GM12878 (cell line): Measurements from ENCODE around the gene UBE2I. TPM values are rescaled to one million over a fixed set of nuclear protein-coding genes. Genes with fewer than 3 reads are reported as not detected.
A peak's percentile ranks its signal among the peaks of the same experiment; 100 is the strongest.

Experiments
- ATF3 ChIP-seq: IDR thresholded peaks from 2 replicates; pipeline ENCODE4 v1.6.1; 2011; ENCODE audit warnings: low read depth, mild to moderate bottlenecking, low read length, moderate library complexity, borderline replicate concordance; ENCODE audit errors: extremely low read depth
- CUX1 ChIP-seq: IDR thresholded peaks from 2 replicates; pipeline ENCODE4 v1.6.1; 2012; ENCODE audit warnings: improper control_type of control experiment, low read depth, low read length; ENCODE audit not compliant: insufficient replicate concordance
- GABPA ChIP-seq: IDR thresholded peaks from 2 replicates; pipeline ENCODE4 v1.6.1; 2014; ENCODE audit warnings: antibody characterized with exemption, low read depth, mild to moderate bottlenecking, inconsistent platforms
- IRF5 ChIP-seq: fragments of 450-650 bp; IDR thresholded peaks from 2 replicates; pipeline ENCODE4 v1.6.1; 2017; ENCODE audit warnings: borderline replicate concordance
- MEF2B ChIP-seq: fragments of 450-650 bp; IDR thresholded peaks from 2 replicates; pipeline ENCODE4 v1.6.1; 2018; ENCODE audit warnings: mild to moderate bottlenecking, moderate library complexity; ENCODE audit not compliant: partially characterized antibody, poor library complexity, severe bottlenecking
- MXI1 ChIP-seq: fragments of 150-350 bp; IDR thresholded peaks from 2 replicates; pipeline ENCODE4 v1.6.1; 2011; ENCODE audit warnings: low read depth, mild to moderate bottlenecking, inconsistent platforms, low read length, improper control_type of control experiment
- NFIC ChIP-seq: IDR thresholded peaks from 2 replicates; pipeline ENCODE4 v1.6.1; 2012; ENCODE audit warnings: low read depth, mild to moderate bottlenecking, inconsistent platforms, low read length, moderate library complexity
- NKRF ChIP-seq: fragments of 450-650 bp; conservative IDR thresholded peaks from 2 replicates; pipeline ENCODE4 v1.6.1; 2017; ENCODE audit warnings: mild to moderate bottlenecking, moderate library complexity
- PAX5 ChIP-seq: IDR thresholded peaks from 2 replicates; pipeline ENCODE4 v1.6.1; 2011; ENCODE audit warnings: low read depth, low read length, borderline replicate concordance
- POLR2A ChIP-seq: IDR thresholded peaks from 2 replicates; pipeline ENCODE4 v1.6.1; 2011; ENCODE audit warnings: low read depth, mild to moderate bottlenecking, low read length
- POLR2AphosphoS5 ChIP-seq: IDR thresholded peaks from 2 replicates; pipeline ENCODE4 v1.6.1; 2011; ENCODE audit warnings: mild to moderate bottlenecking, low read length, inconsistent platforms
- RELA ChIP-seq: fragments of 450-650 bp; IDR thresholded peaks from 2 replicates; pipeline ENCODE4 v1.8.0; 2014; ENCODE audit warnings: borderline replicate concordance; ENCODE audit not compliant: partially characterized antibody
- SPI1 ChIP-seq: IDR thresholded peaks from 2 replicates; pipeline ENCODE4 v1.6.1; 2011; ENCODE audit warnings: low read depth, mild to moderate bottlenecking, low read length, moderate library complexity, borderline replicate concordance; ENCODE audit not compliant: insufficient read depth
- ZBTB11 ChIP-seq: fragments of 450-650 bp; formaldehyde crosslinking; IDR thresholded peaks from 2 replicates; pipeline ENCODE4 v1.5.0; 2022; ENCODE audit warnings: mild to moderate bottlenecking, missing genetic modification characterization
- ZNF24 ChIP-seq: fragments of 450-650 bp; IDR thresholded peaks from 2 replicates; pipeline ENCODE4 v1.6.1; 2017; ENCODE audit warnings: antibody characterized with exemption, mild to moderate bottlenecking
- ZNF622 ChIP-seq: fragments of 450-650 bp; IDR thresholded peaks from 2 replicates; pipeline ENCODE4 v1.6.1; 2017; ENCODE audit warnings: mild to moderate bottlenecking, inconsistent platforms
- ZZZ3 ChIP-seq: IDR thresholded peaks from 2 replicates; pipeline ENCODE4 v1.6.1; 2011; ENCODE audit warnings: low read depth; ENCODE audit not compliant: control insufficient read depth, insufficient read length
- polyA plus RNA-seq, 11 experiments: library from polyadenylated mRNA; depleted of rRNA in 4 of 11; unstranded in 6 of 11; stranded (reverse) in 5 of 11; fragments of >200 nt; fragmentation: Nextera tagmentation in 4 of 11; fragmentation: Illumina TruSeq in 1 of 11; extraction: Ambion mirVana in 4 of 11; extraction: Trizol in 1 of 11; gene quantifications; 1 replicate in 1 of 11; 2 replicates in 10 of 11; pipeline versions ENCODE4 v1.2.1 to v1.2.3, GENCODE V29; 2011 to 2016; ENCODE audit warnings: inconsistent platforms in 2 of 11, missing spikeins in 2 of 11, low read depth in 1 of 11
- total RNA-seq, 4 experiments: library from RNA; depleted of rRNA in 3 of 4; stranded (reverse); fragments of >200 nt in 3 of 4; fragmentation: Illumina TruSeq in 1 of 4; extraction: Trizol in 1 of 4; gene quantifications; 2 replicates each; pipeline versions ENCODE4 v1.2.1 to v1.2.3, GENCODE V29; 2013 to 2021

Gene UBE2I
- total and polyA plus RNA-seq, 10 of the 15 experiments (the other 5 are each of a cell fraction or from before 2014, with no cell fraction given) = 47.5 to 243 (median 194) TPM

GRCh38 chr16:1300664-1301476 lies 8.6 kb upstream of the UBE2I start (continued):
- TF ChIP-seq ZBTB11 = no peak
- TF ChIP-seq ZNF622 = no peak
- no peak for TF ChIP-seq NKRF
- no peak for TF ChIP-seq IRF5
- no peak for TF ChIP-seq CUX1
- no peak for TF ChIP-seq MXI1
- TF ChIP-seq MEF2B = peak; percentile 74
- TF ChIP-seq POLR2A = no peak
- no peak for TF ChIP-seq NFIC
- TF ChIP-seq SPI1 = no peak
- no peak for TF ChIP-seq RELA
- no peak for TF ChIP-seq ZNF24
- TF ChIP-seq PAX5 = 0 out of 2 replicates have a peak, but pooled peaks have one; percentile 11
- no peak for TF ChIP-seq ZZZ3
- TF ChIP-seq GABPA = no peak
- no peak for TF ChIP-seq ATF3
- TF ChIP-seq POLR2AphosphoS5 = no peak
